Esophagus (tissue), 2 donors: ENCODE measurements around the gene NPW. TPM values are rescaled to one million over a fixed set of nuclear protein-coding genes. Genes with fewer than 3 reads are reported as not detected.
A peak's percentile ranks its signal among the peaks of the same experiment; 100 is the strongest.

Source experiments
- H3K27ac ChIP-seq, 2 donors: one replicate each; pipeline ENCODE4 v1.5.1; 2013; ENCODE audit warnings: low read depth in 2 of 2, mild to moderate bottlenecking in 2 of 2, inconsistent platforms in 1 of 2, low read length in 1 of 2, moderate library complexity in 1 of 2
- H3K27me3 ChIP-seq, 2 donors: one replicate each; pipeline ENCODE4 v1.6.1; 2013; ENCODE audit warnings: low read length in 2 of 2, control low read depth in 1 of 2, mild to moderate bottlenecking in 1 of 2; ENCODE audit not compliant: insufficient read depth in 2 of 2, control insufficient read depth in 1 of 2
- H3K36me3 ChIP-seq, 2 donors: one replicate each; pipeline ENCODE4 v1.6.1; 2013; ENCODE audit warnings: low read length in 1 of 2; ENCODE audit not compliant: control insufficient read depth in 2 of 2, insufficient read depth in 2 of 2
- H3K4me1 ChIP-seq, 2 donors: one replicate each; pipeline ENCODE4 v1.6.1; 2013; ENCODE audit warnings: low read length in 1 of 2; ENCODE audit not compliant: control insufficient read depth in 2 of 2, insufficient read depth in 2 of 2
- H3K4me3 ChIP-seq, 2 donors: one replicate each; pipeline ENCODE4 v1.5.1; 2013; ENCODE audit warnings: low read length in 2 of 2, mild to moderate bottlenecking in 2 of 2, low read depth in 1 of 2, moderate library complexity in 1 of 2
- H3K9me3 ChIP-seq, 2 donors: one replicate each; pipeline ENCODE4 v1.6.1; 2013; ENCODE audit warnings: mild to moderate bottlenecking in 2 of 2, low read depth in 1 of 2, low read length in 1 of 2, moderate library complexity in 1 of 2; ENCODE audit not compliant: control insufficient read depth in 2 of 2, insufficient read depth in 1 of 2
- WGBS, 2 donors: extraction: QIAGEN DNeasy Blood & Tissue Kit; methylation state at CpG; one replicate each; pipeline ENCODE4 v1.1.7; 2013; 5-methylcytosine and 5-hydroxymethylcytosine counted together
- polyA plus RNA-seq, 2 donors: library from polyadenylated mRNA; stranded (reverse); fragments of 200-250 nt; gene quantifications; one replicate each; pipeline ENCODE4 v1.2.3, GENCODE V29; 2013
- donor health status: healthy with polysubstance abuse.
- donor health status: Bipolar disorder and iron deficiency.

NPW gene
- polyA plus RNA-seq, 2 donors, result 0.22 to 0.53 TPM

GRCh38 chr16:2001035-2001434 lies 18.6 kb upstream of the NPW start:
- Histone ChIP-seq H3K4me3 (no peak overlapping the region), H3K27me3 (no peaks in the 10 kb centered on the region), H3K36me3 (peaks cover 15 to 70% of the 10 kb centered on the region in 2 donors), H3K4me1 (peaks cover 5 to 25% of the 10 kb centered on the region in 2 donors), H3K27ac (no peak overlapping the region), H3K9me3 (no peaks in the 10 kb centered on the region)
- 95 to 96% methylated on average over 19 of the region's 19 CpGs for WGBS, 2 donors

GRCh38 chr16:2001456-2002355 lies 17.9 kb upstream of the NPW start:
- 96 to 97% methylated on average over 52 to 53 of the region's 53 CpGs for WGBS, 2 donors
- peaks cover 15 to 74% of the 10 kb centered on the region in 2 donors for H3K36me3 ChIP-seq
- H3K4me3 ChIP-seq, result no peak overlapping the region
- peaks cover 5 to 27% of the 10 kb centered on the region in 2 donors for H3K4me1 ChIP-seq
- no peak overlapping the region for H3K27ac ChIP-seq
- no peaks in the 10 kb centered on the region for H3K27me3 ChIP-seq
- H3K9me3 ChIP-seq, result no peaks in the 10 kb centered on the region

GRCh38 chr16:2002406-2003230 lies 17.0 kb upstream of the NPW start:
- H3K4me1 ChIP-seq, result peaks cover 12 to 35% of the 10 kb centered on the region in 2 donors
- no peaks in the 10 kb centered on the region for H3K27me3 ChIP-seq
- peaks cover 15 to 71% of the 10 kb centered on the region in 2 donors for H3K36me3 ChIP-seq
- no peaks in the 10 kb centered on the region for H3K9me3 ChIP-seq
- H3K27ac ChIP-seq, result no peak overlapping the region
- WGBS, 2 donors, result 92 to 93% methylated on average over 47 of the region's 47 CpGs
- no peak overlapping the region for H3K4me3 ChIP-seq

- Histone ChIP-seq H3K9me3 (no peaks in the 10 kb centered on the region), H3K4me1 (peaks cover 16 to 42% of the 10 kb centered on the region in 2 donors), H3K36me3 (peaks cover 15 to 67% of the 10 kb centered on the region in 2 donors), H3K27me3 (no peaks in the 10 kb centered on the region), H3K27ac (no peak overlapping the region), H3K4me3 (no peak overlapping the region)
- WGBS, 2 donors, result 79 to 81% methylated on average over 8 of the region's 8 CpGs
Observed at GRCh38 chr16:2003231-2003826, 16.3 kb upstream of the NPW start.

- Histone ChIP-seq H3K4me3 (no peak overlapping the region), H3K4me1 (peaks cover 16 to 43% of the 10 kb centered on the region in 2 donors), H3K27me3 (no peaks in the 10 kb centered on the region), H3K36me3 (peaks cover 15 to 61% of the 10 kb centered on the region in 2 donors), H3K9me3 (no peaks in the 10 kb centered on the region), H3K27ac (peak overlapping the region in 1 of 2 donors; percentile 16)
- WGBS, 2 donors, result 32 to 37% methylated on average over 30 to 36 of the region's 36 CpGs
Observed at GRCh38 chr16:2003827-2004641, 15.6 kb upstream of the NPW start.

GRCh38 chr16:2004795-2005517 lies 14.6 kb upstream of the NPW start:
- H3K4me1 ChIP-seq, result peaks cover 16 to 41% of the 10 kb centered on the region in 2 donors
- 74 to 80% methylated on average over 34 of the region's 34 CpGs for WGBS, 2 donors
- H3K27ac ChIP-seq, result no peak overlapping the region
- H3K36me3 ChIP-seq, result peaks cover 12 to 52% of the 10 kb centered on the region in 2 donors
- H3K27me3 ChIP-seq, result no peaks in the 10 kb centered on the region
- H3K9me3 ChIP-seq, result no peaks in the 10 kb centered on the region
- H3K4me3 ChIP-seq, result no peak overlapping the region

- Histone ChIP-seq H3K36me3 (peaks cover 7 to 46% of the 10 kb centered on the region in 2 donors), H3K4me3 (no peak overlapping the region), H3K27ac (no peak overlapping the region), H3K27me3 (no peaks in the 10 kb centered on the region), H3K4me1 (peaks cover 16 to 47% of the 10 kb centered on the region in 2 donors), H3K9me3 (no peaks in the 10 kb centered on the region)
- WGBS, 2 donors, result 70 to 75% methylated on average over 21 of the region's 21 CpGs
Observed at GRCh38 chr16:2005646-2006045, 13.9 kb upstream of the NPW start.

GRCh38 chr16:2006317-2006716 lies 13.3 kb upstream of the NPW start:
- H3K27ac ChIP-seq, result no peak overlapping the region
- H3K27me3 ChIP-seq, result no peaks in the 10 kb centered on the region
- H3K9me3 ChIP-seq, result no peaks in the 10 kb centered on the region
- H3K4me1 ChIP-seq, result peaks cover 16 to 47% of the 10 kb centered on the region in 2 donors
- H3K4me3 ChIP-seq, result no peak overlapping the region
- peaks cover 7 to 40% of the 10 kb centered on the region in 2 donors for H3K36me3 ChIP-seq
- WGBS, 2 donors, result 92 to 96% methylated on average over 8 of the region's 8 CpGs
